IPS DF 6.9 (cell line): ENCODE measurements around the gene APOBEC3C.
A peak's percentile ranks its signal among the peaks of the same experiment; 100 is the strongest.
"Not testable (repeated sequence)": the region's sequence is repeated elsewhere in the genome, so short reads cannot be mapped to it uniquely, and the experiment has no call there.

Experiments used
- DNase-seq: peaks from one replicate; pipeline ENCODE4 v3.0.0-alpha.2; 2013; ENCODE audit warnings: low read depth, low spot score
- H3K27ac ChIP-seq: one replicate; pipeline ENCODE4 v1.5.1; 2013; ENCODE audit warnings: low read length, control low read depth
- H3K27me3 ChIP-seq: 2 replicates; pipeline ENCODE4 v1.6.1; 2013; ENCODE audit warnings: mild to moderate bottlenecking, low read length; ENCODE audit not compliant: control insufficient read depth, insufficient read depth
- H3K36me3 ChIP-seq: 2 replicates; pipeline ENCODE4 v1.6.1; 2013; ENCODE audit warnings: low read length; ENCODE audit not compliant: control insufficient read depth, insufficient read depth
- H3K4me1 ChIP-seq: 2 replicates; pipeline ENCODE4 v1.6.1; 2013; ENCODE audit warnings: low read length; ENCODE audit not compliant: control insufficient read depth, insufficient read depth
- H3K4me3 ChIP-seq: 2 replicates; pipeline ENCODE4 v1.5.1; 2013; ENCODE audit warnings: mild to moderate bottlenecking, low read length
- H3K9me3 ChIP-seq: 2 replicates; pipeline ENCODE4 v1.6.1; 2013; ENCODE audit warnings: low read length, inconsistent platforms; ENCODE audit not compliant: control insufficient read depth, insufficient read depth
- WGBS: extraction: QIAGEN DNeasy Blood & Tissue Kit; methylation state at CpG from one replicate; pipeline ENCODE4 v1.1.7; 2013; ENCODE audit warnings: mixed read lengths, missing lambda C conversion rate; ENCODE audit not compliant: insufficient read length, insufficient coverage; 5-methylcytosine and 5-hydroxymethylcytosine counted together

Gene APOBEC3C

DNA sequence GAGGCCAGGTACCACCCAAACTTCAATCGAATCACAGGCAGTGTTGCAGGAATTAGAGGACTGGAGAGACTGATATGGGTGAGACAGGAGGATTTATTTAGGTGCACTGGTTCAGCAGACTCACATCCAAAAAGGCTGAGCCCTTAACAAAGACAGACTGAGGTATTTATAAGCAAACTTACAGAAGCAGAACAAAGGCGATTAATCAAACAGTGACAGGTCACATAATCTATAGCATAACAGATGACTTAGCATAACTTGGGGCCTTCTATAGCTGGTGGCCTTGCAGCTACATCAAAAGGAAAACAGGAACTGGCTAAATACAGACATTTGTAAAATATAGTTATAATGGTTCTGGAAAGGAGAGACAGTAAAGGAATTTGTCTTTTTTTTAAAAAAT, 29.8 kb upstream of the APOBEC3C start:
- H3K4me1 ChIP-seq: peaks cover 4% of the 10 kb centered on the region; the same call in 1 of the 2 replicates
- H3K36me3 ChIP-seq: no peaks in the 10 kb centered on the region
- no peak overlapping the region for H3K27ac ChIP-seq
- no CpG with 5 or more reads among the region's 2 CpGs for WGBS
- H3K4me3 ChIP-seq: no peak overlapping the region
- H3K27me3 ChIP-seq: no peaks in the 10 kb centered on the region
- no peak for DNase-seq
- no peaks in the 10 kb centered on the region for H3K9me3 ChIP-seq

DNA sequence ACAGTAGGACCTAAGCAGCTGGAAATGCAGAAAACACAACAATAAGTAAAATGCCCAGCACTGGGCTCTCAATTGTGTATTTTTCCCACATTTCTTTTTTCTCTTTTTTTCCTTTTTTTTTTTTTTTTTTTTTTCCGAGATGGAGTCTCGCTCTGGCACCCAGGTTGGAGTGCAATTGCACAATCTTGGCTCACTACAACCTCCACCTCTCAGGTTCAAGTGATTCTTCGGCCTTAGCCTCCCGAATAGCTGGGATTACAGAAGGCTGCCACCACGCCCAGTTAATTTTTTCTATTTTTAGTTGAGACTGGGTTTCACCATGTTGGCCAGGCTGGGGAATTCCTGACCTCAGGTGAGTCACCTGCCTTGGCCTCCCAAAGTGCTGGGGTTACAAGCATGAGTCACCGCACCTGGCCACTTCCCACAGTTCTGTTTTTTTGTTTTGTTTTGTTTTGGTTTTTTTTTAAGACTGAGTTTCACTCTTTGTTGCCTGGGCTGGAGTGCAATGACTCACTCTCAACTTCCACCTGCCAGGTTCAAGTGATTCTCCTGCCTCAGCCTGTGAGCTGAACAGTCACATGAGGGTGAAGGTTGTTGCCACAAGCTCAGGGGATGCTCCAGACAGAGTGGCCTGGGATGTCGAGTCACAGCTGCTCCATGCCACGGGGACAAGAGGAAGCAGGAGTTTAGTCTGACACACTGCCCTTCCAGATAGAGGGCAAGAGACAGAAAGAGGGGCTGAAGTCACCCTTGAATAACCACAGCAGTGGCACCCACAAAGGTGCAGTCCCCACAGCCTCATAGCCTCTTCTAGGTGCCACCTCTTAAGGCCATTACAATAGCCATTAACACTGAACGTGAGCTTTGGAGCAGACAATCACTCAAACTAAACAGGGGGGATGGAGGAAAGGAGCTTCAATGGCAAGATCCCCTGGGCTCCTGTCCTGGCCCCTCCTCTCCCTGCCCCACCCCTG, 29.0 kb upstream of the APOBEC3C start:
- H3K4me1 ChIP-seq, H3K9me3 ChIP-seq, H3K36me3 ChIP-seq, H3K4me3 ChIP-seq, H3K27ac ChIP-seq, DNase-seq, H3K27me3 ChIP-seq: not testable (repeated sequence)
- WGBS: no CpG with 5 or more reads among the region's 9 CpGs

DNA sequence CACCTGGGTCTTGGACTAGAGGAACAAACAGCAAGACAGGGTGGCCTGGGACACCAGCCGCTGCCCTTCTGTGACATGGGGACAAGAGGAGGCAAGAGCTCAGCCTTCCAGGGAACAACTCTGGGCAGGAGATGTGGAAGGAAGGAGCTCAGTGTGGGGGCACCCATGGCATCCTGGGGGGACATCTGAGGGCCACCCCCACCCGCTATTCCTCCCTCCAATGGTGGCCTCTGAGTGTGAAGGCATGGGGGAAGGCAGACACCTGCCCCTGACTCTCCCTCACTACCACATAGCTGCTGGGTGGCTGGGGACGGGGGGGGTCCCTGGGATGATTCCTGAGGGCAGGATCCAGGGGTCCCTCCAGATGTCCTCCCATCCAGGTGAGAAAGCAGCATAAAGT, 27.4 kb upstream of the APOBEC3C start:
- Histone ChIP-seq H3K36me3 (no peaks in the 10 kb centered on the region), H3K4me3 (no peak overlapping the region), H3K9me3 (no peaks in the 10 kb centered on the region), H3K27ac (no peak overlapping the region), H3K27me3 (no peaks in the 10 kb centered on the region), H3K4me1 (peaks cover 1% of the 10 kb centered on the region; the same call in 1 of the 2 replicates)
- no CpG with 5 or more reads among the region's 3 CpGs for WGBS
- no peak for DNase-seq

DNA sequence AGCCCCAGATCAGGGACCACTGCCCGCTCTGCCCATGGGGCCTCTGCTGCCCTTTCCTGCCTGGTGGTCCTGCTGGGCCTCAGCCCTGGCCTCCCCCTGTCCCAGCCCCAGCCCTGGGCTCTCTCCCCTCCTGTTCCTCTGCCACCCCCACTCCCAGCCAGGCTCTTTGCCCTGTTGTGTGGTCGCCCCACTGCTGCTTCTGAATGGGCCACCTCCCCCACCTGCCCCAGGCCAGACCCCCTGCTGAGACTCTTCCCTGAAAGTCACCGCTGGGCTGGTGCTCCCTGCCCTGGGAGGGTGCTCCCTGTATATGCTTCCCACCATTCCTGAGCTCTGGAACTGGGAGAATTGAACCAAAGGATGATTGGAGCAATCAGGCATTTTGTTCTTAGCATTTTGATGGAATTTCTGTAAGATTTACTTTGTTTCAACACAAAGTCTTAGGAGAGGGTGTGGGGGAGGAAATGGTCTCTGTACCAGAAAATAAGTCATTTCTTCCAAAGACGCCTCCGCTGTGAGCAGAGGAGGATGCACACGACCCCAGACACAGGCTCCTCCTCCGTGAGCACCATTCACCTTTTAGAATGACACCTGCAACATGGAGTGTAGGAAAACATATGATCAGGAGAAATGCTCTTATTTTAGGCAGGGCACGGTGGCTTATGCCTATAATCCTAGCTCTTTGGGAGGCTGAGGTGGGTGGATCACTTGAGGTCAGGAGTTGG, 26.7 kb upstream of the APOBEC3C start:
- Histone ChIP-seq H3K27me3 (no peaks in the 10 kb centered on the region), H3K4me3 (no peak overlapping the region), H3K9me3 (no peaks in the 10 kb centered on the region), H3K36me3 (no peaks in the 10 kb centered on the region), H3K27ac (no peak overlapping the region), H3K4me1 (no peaks in the 10 kb centered on the region; the same call in 1 of the 2 replicates)
- no peak for DNase-seq
- no CpG with 5 or more reads among the region's 8 CpGs for WGBS

DNA sequence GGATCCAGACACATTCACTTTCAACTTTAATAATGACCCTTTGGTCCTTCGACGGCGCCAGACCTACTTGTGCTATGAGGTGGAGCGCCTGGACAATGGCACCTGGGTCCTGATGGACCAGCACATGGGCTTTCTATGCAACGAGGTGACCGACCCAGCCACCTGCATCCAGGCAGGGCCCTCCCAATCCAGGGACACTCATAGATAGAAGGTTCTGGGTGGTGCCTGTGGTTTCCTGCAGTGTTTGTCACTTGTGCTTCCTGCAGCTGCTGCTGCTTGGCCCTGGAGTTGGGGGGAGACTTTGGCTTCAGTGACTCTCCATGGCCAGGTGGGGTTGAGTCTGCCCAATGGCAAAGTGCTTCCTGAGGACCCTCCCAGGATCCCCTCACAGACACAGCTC, 24.6 kb upstream of the APOBEC3C start:
- no CpG with 5 or more reads among the region's 6 CpGs for WGBS
- Histone ChIP-seq H3K27ac (no peak overlapping the region), H3K4me3 (no peak overlapping the region), H3K36me3 (no peaks in the 10 kb centered on the region), H3K4me1 (no peaks in the 10 kb centered on the region; the same call in 1 of the 2 replicates), H3K9me3 (no peaks in the 10 kb centered on the region), H3K27me3 (no peaks in the 10 kb centered on the region)
- no peak for DNase-seq

DNA sequence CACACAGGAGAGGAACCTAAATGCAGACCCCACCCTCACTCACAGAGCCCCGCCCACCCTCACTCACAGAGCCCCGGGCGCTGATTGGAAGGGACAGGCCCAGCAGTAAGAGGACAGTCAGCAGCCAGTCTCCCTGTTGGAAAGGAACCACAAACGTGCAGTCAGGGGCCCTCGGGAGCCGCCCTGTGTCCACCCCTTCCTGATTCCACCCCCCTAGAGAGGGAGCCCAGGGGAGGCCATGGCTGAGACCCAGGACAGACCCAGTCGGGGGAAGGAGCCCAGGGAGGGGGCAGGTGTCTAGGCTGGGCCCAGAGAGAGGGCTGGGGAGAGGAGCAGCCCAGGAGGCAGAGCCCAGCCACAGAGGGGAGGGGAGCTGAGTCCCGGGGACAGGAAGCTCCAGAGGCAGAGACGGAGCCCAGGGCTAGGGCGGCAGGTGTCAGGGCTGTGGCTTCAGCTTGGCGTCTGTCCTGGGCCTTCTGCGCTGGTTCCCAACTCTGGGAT, 21.1 kb upstream of the APOBEC3C start:
- H3K36me3 ChIP-seq, H3K9me3 ChIP-seq, H3K27ac ChIP-seq, H3K4me3 ChIP-seq, H3K4me1 ChIP-seq, DNase-seq, H3K27me3 ChIP-seq: not testable (repeated sequence)
- no CpG with 5 or more reads among the region's 12 CpGs for WGBS

DNA sequence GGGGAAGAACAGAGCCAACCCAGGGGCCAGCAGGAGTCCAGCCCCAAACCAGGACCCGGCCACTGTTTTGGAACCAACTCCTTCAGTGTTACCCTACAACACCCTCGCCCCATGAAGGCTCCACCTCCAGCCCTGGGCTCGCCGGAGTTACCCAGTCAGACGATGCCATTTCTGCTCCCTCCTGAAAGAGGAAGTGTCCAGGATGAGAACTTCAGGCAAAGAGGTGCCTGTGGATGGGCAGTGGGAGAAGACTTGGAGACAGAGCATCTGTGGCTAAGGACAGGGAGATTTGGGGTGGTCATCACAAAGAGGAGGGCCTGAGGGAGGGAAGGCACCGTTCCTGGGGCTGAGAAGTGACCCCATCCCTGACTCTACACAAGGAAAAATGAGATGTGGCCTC, 18.0 kb upstream of the APOBEC3C start:
- no peaks in the 10 kb centered on the region for H3K36me3 ChIP-seq
- H3K27me3 ChIP-seq: no peaks in the 10 kb centered on the region
- no peaks in the 10 kb centered on the region for H3K9me3 ChIP-seq
- no peak overlapping the region for H3K27ac ChIP-seq
- H3K4me3 ChIP-seq: no peak overlapping the region
- no CpG with 5 or more reads among the region's 6 CpGs for WGBS
- no peaks in the 10 kb centered on the region for H3K4me1 ChIP-seq
- no peak for DNase-seq

DNA sequence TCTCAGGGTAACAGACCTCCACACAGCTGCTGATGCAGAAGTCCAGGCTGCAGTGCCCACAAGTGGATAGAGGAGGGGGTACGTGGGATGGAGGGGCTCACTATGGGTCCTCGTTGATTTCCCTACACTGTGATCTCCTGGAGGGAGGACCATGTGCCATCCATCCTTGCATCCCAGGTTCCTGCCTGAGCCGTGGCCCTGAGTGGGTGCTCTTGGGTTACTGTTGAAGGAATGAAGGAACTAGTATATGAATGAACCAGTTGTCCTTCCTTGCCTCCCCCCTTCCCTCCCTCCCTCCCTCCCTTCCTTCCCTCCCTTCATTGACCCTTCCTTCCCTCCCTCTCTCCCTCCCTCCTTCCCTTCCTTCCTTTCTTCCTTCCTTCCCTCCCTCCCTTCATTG, 16.5 kb upstream of the APOBEC3C start:
- no peaks in the 10 kb centered on the region for H3K4me1 ChIP-seq
- H3K36me3 ChIP-seq: no peaks in the 10 kb centered on the region
- H3K27me3 ChIP-seq: no peaks in the 10 kb centered on the region
- no peak for DNase-seq
- H3K4me3 ChIP-seq: no peak overlapping the region
- WGBS: no CpG with 5 or more reads among the region's 3 CpGs
- no peak overlapping the region for H3K27ac ChIP-seq
- no peaks in the 10 kb centered on the region for H3K9me3 ChIP-seq

DNA sequence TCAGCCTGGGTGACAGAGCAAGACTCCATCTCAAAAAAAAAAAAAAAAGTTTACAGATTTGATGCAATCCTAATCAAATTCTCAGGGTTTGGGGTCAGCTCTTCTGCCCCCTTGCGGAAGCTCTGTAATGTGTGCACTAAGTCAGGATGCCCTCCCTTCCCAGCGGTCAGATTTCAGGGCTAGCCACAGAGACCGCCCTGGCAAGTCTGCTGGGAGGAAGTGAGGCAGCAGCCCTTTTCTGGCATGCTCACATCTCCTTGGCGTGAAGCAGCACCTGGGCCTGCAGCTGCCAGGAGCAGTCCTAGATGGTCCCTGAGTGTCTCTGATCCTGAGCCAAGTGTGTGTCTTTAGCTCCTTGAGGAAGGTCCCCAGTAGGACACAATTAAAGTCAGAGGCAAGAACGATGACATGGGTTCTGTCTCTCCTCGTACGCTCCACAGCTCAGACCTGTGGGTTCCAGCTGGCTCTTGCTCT, 10.9 kb upstream of the APOBEC3C start:
- Histone ChIP-seq H3K4me3 (no peak overlapping the region), H3K27ac (no peak overlapping the region), H3K4me1 (peaks cover 3% of the 10 kb centered on the region), H3K27me3 (no peaks in the 10 kb centered on the region), H3K36me3 (no peaks in the 10 kb centered on the region), H3K9me3 (no peaks in the 10 kb centered on the region)
- peak; percentile 89 for DNase-seq
- WGBS: no CpG with 5 or more reads among the region's 7 CpGs

DNA sequence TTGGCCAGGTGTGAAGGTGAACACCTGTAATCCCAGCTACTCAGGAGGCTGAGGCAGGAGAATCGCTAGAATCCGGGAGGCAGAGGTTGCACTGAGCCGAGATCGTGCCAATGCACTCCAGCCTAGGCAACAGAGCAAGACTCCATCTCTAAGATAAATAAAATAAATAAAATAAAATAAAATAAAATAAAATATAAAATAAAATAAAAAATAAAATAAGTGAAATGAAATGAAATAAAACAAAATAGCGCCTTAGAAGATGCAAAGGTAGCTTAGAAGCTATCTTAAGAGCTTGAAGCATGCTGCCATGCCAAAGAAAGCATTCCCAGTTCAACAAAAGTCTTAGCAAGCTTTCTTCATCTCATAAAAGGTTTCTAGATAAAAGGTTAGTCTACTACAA, 6.9 kb upstream of the APOBEC3C start:
- H3K4me3 ChIP-seq: no peak overlapping the region
- no CpG with 5 or more reads among the region's 5 CpGs for WGBS

More for the DNA sequence above, 6.9 kb upstream of the APOBEC3C start:
- Histone ChIP-seq H3K27ac (no peak overlapping the region), H3K27me3 (no peaks in the 10 kb centered on the region), H3K9me3 (no peaks in the 10 kb centered on the region), H3K4me1 (peaks cover 3% of the 10 kb centered on the region), H3K36me3 (no peaks in the 10 kb centered on the region)
- DNase-seq: no peak
